T-helper 2 cell (primary cell): ENCODE results near the gene PDE9A.

ENCODE experiments used
- DNase-seq, 5 experiments: peaks; one replicate each; pipeline versions ENCODE4 v3.0.0 to v3.0.0-alpha.2; 2012 to 2022

The PDE9A gene

DNA sequence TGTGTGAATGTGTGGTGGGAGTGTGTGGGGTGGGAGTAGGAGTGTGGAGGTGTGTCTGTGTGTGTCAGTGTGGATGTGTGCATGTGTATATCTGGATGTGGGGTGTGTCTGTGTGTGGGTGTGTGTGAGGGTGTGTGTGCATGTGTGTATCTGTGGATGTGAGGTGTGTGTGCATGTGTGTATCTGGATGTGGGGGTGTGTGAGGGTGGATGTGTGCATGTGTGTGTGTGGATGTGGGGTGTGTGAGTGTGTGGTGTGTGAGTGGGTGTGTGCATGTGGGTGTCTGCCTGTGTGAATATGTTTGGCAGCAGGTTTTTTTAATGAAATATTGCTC is 106.1 kb downstream of the PDE9A start:
- no peak for DNase-seq

DNA sequence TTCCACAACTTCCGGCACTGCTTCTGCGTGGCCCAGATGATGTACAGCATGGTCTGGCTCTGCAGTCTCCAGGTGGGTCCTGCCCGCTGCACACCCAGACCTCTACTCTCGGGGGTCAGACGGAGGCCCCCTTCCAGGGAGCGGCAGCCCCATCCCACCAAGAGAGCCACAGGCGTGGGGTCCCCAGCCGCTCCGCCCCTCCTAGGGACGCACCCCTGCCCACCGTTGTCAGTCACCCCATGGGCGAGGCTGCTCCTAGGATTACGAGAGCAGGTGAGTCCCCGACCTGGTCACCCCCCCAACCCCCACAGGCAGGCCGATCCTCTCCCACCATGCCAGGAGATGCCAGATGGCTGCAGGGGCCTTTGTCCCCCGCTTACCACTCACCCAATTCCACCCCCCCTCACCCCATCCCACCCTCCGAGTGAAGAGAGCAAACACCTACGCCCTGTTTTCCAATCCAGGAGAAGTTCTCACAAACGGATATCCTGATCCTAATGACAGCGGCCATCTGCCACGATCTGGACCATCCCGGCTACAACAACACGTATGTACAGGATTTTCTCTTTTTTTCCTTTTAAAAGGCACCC is 107.0 kb downstream of the PDE9A start:
- DNase-seq: no peak

DNA sequence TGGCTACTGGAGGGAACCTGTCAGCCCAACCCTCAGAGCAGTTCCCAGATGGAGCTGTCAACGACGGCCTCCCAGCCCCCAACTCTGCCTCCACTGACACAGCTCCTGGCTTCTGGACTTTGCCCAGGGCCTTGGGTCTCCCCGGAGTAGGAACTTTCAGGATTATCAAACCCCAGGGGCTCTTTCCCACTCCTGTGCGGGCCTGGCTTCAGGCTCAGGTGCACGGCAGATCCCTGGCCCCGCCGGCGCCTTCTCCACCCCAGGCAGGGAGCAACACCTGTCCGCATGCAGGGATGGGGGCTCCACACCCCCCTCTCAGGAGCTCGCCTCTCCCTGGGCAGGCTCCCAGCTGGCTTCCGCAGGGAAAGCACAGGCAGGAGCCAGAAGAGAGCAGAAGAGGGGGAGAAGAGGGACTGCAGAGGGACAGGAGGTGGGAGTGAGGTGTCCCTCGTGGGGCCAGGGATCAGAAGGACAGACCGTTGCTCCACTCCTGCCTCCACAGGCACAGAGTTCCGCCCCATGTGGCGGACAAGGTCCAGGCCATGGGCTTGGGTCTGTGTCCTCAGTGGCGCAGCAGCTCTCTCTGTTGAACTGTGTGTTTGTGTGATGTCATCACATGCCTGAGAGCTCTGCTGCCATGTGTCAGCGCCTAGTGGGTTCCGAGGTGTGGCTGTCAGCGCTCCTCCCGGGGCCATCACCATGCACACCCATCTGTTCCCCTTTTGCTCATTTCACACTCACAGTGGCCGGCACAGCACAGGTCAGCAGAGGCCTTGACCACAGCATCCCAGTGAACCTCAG is 107.7 kb downstream of the PDE9A start:
- no peak for DNase-seq

DNA sequence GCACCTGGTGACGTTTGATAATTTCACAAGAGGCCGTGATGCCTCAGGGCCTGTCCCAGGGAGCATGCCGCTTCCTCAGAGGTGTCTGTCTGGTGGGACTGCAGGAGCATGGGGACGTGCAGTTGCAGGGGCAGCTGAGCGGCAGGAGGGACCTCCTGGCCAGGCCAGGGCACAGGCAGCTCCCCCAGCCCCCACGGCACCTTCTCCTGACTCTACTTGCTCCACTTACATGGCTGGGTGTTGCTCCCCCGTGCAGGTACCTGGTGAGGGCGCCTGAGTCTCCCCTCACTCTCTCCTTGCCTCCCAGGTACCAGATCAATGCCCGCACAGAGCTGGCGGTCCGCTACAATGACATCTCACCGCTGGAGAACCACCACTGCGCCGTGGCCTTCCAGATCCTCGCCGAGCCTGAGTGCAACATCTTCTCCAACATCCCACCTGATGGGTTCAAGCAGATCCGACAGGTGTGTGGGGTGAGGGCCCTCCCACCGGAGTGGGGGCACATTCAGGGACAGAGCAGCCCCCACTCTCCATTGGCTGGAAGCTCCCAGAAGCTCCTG is 108.4 kb downstream of the PDE9A start:
- no peak for DNase-seq

DNA sequence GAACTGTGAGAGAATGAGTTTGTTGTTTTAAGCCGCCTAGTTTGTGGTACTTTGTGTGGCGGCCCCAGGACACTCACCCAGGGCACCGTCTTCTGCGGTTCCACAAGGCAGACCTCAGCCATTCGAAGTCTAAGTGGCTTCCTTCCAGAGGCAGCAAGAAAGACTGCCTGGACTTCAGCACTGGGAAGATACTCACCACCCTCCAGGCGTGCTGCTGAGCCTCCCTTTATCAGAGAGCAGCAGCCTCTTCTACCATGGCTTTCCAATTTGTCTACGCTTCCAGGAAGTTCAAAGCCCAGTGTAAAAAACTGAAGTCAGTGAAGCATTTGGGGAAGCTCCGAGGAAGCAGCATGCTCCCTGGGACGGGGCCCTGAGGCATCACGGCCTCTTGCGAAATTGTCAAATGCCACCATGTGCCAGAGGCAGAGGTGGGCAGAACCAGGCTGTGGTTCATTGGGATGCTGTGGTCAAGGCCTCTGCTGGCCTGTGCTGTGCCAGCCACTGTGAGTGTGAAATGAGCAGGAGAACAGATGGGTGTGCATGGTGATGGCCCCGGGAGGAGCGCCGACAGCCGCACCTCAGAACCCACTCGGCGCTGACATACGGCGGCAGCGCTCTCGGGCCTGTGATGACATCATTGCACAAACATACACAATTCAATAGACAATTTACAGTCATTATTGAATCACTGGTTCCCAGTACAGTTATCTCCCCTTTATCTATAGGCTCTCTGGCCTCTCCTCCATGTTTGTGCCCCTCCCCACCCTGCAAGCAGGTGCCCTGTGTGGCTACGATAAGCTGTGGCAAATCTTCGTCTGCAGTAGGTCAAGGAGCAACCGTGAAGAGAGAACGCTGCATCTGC is 110.4 kb downstream of the PDE9A start:
- no peak for DNase-seq

DNA sequence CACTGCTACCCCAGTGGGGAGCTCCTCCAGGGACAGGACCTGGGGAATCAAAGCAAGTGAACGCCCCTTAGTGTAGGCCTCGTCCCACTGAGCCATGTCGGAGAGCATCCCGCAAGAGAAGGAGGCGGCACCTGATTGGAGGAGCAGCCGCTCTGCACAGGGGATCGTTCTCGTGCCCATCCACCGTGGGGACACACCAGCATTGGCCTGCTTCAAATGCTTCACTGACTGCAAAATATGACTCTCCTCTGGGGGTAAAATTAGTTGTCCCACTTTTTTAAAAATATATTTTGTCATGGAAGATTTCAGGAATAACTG is 111.0 kb downstream of the PDE9A start:
- no peak for DNase-seq

DNA sequence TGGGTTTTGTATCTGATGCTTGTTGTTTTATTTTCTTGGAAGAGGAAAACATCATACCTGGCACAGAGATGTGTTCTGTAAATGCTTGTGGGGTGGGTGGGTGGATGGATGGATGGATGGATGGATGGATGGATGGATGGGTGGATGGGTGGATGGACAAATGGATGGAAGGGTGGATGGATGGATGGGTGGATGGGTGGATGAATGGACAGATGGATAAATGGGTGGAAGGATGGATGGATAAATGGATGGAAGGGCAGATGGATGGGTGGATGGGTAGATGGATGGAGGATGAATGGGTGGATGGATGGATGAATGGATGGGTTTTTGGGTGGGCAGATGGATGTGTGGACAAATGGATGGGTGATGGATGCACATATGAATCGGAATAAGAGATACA is 111.5 kb downstream of the PDE9A start:
- no peak for DNase-seq

DNA sequence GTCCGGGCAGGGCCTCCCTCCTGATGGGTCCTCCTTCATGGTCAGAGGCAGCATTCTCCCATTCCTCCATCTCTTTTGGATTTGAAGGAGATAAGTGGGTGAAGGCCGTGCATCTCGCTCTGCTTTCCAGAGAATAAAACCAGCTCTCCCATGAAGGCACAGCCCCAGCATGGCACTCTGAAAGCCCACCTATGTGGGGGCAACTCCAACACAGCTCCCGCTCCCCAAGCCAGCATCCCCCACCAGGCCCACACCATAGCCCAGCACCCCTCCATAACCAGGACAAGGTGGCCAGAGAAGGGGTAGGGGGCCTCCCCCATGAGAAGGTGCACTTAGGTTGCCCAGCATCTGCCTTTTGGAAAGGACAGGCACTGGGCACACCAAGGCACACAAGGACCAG is 112.2 kb downstream of the PDE9A start:
- DNase-seq: no peak

DNA sequence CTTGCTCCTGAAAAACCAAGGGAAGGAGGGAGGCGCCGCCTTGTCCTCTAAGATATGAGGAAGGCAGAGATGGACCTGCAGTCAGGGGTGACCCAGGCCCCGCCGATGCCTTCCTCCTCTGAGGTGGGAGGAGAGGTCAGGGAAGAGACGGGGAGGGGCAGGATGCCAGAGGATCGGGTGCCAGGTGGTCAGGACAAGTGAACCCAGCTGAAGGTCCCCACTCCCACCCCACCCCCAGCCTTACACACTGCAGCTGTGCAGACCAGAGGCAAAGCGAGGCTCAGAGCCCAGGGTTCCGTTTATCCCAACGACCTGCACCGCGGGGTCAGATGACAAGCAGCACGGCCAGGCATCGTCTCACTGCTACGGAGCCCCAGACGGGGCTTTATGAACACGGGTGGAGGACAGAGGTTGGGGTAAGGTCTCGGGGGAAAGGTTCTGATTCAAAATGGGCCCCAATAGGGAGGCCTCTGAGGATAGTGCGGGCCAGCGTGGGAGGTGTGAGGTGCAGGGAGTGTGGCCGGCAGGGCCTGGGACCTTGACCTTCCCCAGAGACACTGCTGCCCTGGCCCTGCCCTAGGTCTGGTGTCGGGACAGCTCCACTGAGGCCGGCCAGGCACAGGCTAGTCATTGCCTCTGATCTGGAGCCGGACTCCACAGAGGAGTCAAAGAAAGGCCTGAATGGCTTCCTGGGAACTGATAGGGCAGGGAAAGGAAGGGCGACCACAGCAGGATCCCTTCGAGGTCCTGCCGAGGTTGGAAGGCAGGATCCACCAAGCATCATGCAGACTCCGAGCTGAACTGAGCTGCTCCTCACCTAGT is 113.5 kb downstream of the PDE9A start:
- no peak for DNase-seq

DNA sequence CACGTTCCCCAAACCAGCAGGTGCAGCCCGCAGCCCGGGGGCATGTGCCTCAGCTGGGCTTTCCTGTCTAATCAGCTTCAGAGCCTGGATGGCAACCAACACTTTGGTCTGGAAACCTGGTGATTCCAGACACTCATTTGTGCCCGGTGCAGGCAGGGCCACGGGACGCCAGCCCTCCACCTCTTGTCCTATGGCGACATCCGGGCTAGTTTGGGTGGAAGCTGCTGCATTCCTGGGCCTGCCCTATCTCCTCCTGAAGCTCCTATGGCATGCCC is 114.1 kb downstream of the PDE9A start:
- no peak for DNase-seq

DNA sequence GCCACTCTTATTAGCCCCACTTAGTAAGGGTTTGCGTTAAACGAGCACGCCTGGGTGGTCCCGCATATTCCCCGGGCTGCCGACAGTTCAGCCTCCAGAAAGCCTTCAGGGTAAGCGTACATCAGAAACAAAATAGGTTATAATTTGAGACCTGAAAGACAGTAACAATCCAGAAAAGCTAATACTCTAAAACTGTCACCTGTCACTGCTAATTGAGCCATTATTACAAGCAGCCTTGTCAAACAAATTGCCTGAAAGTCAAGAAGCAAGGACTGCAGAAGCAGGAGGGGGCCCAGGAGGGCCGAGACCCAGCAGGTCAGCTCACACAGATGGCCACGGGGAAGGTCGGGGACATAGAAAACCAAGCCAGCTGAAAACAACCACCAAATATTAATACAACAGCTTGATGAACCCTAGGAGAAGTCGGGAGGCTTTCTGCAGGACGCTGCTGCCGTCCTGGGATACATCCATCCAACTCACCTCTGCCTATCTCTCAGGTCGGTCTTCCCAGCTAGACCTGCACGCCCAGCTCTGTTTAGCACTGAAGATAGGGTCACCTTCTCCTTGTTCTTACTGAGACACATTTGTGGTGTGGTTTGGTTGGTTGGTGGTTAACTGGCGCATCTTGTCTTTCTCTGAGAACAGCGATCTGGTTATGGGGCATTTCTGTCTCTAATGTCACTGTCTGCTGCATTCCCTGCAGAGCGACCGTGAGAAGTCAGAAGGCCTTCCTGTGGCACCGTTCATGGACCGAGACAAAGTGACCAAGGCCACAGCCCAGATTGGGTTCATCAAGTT is 115.1 kb downstream of the PDE9A start:
- DNase-seq: no peak

DNA sequence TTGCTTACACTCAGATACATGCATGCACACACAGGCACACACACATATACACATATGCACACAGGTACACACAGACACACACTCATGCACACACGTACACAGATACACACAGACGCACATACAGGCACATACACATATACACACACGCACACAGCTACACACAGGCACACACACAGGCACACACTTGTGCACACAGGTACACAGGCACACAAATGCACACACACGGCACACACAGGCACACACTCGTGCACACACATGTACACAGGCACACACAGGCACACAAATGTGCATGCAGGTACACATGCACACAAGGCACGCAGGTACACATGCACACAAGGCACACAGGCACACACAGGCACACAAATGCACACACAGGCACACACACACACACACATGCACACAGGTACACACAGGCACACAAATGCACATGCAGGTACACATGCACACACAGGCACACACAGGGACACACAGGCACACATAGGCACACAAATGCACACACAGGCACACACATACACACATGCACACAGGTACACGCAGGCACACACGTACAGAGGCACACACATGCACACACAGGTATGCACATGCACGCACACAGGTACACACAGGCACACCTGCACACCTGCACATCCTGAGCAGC is 115.9 kb downstream of the PDE9A start:
- no peak for DNase-seq

DNA sequence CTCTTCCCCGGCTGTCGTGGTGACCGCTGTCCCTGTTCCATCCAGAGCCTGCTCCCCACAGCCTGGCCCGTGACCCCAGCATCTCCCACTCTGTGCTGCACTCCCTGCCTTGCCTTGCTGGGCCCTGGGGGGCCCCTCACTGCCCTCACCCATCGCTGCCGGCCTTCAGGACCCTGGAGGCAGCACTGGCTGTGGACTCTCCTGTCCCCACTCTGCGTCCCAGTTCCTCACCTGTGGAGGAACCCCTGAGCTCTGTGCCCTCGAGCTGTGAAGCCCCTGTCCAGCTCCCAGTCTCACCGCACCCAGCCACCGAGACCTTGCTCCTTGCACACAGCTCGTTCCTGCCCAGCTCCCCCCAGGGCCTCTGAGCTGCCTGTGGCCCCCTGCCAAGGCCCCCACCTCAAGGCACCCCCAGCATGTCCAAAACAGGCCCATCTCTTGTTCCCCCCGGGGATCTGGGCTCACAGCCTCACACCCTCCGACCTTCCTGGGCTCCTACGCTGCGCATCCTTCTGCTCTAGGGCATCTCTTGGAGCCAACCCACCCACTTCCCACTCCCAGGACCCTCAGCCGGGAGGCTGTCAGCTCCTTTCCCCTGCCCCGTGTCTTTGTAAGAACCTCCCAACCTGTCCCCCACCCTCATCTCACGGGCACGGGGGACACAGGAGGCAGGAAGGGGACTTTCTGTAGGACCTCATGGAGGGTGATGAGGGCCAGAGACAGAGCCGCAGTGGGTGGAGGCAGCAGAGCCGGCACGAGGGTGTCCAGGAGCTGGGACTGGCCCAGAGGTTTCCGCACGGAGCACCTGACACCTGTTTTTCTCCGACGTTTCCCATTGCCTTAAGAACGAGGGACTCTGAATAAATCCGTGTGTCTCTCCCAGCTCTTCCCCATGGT is 116.6 kb downstream of the PDE9A start:
- no peak for DNase-seq

DNA sequence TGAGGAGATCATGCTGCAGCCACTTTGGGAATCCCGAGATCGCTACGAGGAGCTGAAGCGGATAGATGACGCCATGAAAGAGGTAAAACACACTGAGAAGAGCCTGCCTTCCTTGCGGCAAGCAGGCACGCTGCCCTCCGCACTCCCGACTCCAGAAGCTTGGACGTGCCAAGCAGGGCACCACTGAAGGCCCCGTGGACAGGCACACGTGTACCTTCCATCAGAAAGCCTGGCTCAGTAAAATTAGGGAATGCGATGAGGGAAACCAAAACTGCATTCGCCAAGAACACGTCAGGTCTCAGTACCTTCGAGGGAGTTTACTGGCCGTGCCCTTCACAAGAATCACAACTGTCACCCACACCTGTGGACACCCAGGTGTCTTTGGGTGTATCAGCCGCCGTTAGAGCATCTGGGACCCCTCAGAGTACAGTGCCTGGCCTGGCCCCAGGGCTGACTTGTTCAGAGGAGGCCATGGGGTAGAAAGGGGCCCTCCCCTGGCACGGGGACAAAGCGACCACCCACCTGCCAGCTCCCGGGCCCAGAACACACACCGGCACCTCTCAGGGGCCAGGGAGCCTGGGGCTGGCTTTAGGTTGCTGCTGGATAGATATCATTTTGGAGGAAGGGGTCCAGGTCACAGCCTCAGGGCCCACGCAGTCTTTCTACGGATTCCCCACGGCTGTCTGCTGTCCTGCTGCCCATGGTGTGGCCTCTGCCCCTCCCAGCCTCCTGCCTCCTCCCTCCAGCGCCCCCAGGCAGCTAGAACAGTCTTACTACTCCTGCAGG is 117.5 kb downstream of the PDE9A start:
- no peak for DNase-seq

DNA sequence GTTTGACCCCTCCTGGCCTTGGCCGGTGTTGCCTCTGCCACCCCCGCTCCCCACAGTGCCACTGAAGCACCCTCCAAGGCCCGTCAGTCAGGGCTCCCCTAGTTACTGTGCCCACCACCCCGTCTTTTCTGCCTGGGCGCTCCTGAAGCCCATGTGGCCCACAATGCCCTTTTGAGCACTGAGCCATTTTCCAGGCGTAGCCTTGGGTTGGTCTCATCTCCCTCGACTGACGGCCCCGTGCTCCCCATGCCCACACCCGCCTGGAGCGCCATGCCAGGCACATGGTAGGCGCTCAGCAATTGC is 118.0 kb downstream of the PDE9A start:
- DNase-seq: no peak

DNA sequence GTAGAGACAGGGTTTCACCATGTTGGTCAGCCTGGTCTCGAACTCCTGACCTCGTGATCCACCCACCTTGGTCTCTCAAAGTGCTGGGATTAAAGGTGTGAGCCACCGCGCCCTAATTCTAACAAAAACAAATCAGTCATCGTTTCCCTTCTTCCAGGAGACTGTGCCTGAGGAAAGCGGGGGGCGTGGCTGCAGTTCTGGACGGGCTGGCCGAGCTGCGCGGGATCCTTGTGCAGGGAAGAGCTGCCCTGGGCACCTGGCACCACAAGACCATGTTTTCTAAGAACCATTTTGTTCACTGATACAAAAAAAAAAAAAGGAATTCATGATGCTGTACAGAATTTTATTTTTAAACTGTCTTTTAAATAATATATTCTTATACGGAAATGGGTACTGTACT is 121.7 kb downstream of the PDE9A start:
- no peak for DNase-seq

DNA sequence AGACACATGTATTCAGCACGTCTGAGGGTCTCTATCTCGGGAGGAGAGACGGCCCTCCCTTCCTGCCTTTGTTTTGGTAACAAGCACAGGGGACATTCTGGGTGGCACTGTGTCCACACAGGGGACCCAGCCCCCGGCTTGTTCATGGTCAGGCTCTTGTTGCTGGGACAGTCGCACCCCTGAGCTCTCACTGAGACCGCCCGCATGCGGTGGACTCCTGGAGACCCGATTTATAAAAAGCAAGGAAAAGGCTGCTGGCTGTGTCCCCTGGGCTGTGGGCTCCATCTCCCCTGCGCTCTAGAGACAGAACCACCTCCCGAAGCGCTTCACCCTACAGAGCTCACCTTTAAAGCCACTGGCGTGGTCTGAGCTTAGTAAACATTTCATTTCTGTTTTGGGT is 122.5 kb downstream of the PDE9A start:
- no peak for DNase-seq

DNA sequence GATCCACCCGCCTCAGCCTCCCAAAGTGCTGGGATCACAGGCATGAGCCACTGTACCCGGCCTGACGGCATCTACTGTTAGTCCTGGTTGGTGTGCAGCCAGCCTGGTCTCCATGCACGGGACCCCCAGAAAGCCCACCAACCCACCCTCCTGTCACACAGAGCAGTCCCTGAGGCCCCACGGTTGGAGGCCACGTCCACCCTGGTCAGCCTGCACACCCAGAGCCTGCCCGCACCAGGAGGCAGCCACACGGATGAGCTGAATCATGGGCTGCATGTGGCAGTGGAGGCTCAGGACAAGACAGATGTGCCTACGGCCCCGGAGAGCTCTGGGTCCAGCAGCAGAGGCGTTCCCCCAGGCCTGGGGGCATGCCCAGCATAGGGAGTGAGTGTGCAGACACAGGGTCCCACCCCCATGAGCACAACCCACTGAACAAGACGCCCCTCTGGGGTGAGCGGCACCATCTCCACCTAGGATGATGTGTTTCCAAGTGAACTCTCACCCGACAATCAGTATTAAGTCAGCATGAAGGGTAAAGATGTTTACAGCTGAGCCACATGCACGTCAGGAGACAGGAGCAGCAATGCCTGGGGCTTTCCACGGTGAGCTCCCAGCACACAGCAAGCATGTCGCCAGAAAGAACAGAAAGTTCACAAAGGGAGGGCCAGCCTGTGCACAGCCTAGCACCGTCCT is 123.8 kb downstream of the PDE9A start:
- no peak for DNase-seq

DNA sequence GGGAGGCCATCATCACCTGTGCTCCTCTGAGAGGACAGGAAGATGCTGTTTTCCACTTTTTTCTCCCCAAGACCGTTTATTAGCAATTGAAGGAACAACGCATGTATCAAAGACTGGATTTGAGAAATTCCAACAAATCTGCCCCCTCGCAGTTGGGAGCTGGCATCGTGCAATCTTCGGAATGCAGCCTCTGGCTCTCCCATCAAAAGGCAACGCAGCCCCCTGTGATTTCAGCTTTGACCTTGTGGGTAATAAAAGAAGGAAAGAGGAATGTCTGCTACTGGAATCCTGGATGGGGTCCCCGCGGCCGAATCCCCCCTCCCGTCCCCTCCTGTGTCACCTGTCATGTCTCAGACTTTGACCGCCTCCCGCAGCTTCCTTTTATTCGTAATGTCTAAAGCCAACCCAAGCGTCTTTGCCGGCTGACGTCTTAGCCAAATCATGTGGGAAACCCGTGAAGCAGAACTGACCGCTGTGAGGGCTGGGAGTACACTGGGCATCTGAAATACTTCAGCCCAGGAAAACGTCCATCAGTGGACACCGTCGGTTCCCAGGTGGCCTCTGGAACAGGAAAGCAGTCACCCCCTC is 124.4 kb downstream of the PDE9A start:
- DNase-seq: no peak
